COR-L47 (cell line): ENCODE data around the gene KCNA1.

Source experiments
- DNase-seq: peaks from one replicate; lab custom pipeline; 2025; lab: John Stamatoyannopoulos, UW

The KCNA1 gene

GRCh38 chr12:4911316-4911994 lies 1.8 kb downstream of the KCNA1 start:
- no peak for DNase-seq

- DNase-seq: no peak
These were observed 5.0 kb downstream of the KCNA1 start for GRCh38 chr12:4914720-4915119.

GRCh38 chr12:4915752-4916151 lies 6.0 kb downstream of the KCNA1 start:
- no peak for DNase-seq

GRCh38 chr12:4918950-4919660 lies 9.4 kb downstream of the KCNA1 start:
- DNase-seq: no peak

- no peak for DNase-seq
These were observed 22.9 kb downstream of the KCNA1 start for GRCh38 chr12:4932576-4932975.

GRCh38 chr12:4933411-4933810 lies 23.7 kb downstream of the KCNA1 start:
- no peak for DNase-seq

GRCh38 chr12:4934407-4935035 lies 24.8 kb downstream of the KCNA1 start:
- DNase-seq: no peak

GRCh38 chr12:4938900-4939299 lies 29.2 kb downstream of the KCNA1 start:
- DNase-seq: no peak

- DNase-seq: peak; percentile 79
These were observed 29.8 kb downstream of the KCNA1 start for GRCh38 chr12:4939418-4940023.

GRCh38 chr12:4943067-4943937 lies 33.6 kb downstream of the KCNA1 start:
- no peak for DNase-seq

- DNase-seq: no peak
These were observed 34.2 kb downstream of the KCNA1 start for GRCh38 chr12:4943938-4944284.

- no peak for DNase-seq
These were observed 37.5 kb downstream of the KCNA1 start for GRCh38 chr12:4947253-4947652.

GRCh38 chr12:4951083-4951482 lies 41.4 kb downstream of the KCNA1 start:
- no peak for DNase-seq

GRCh38 chr12:4951601-4952000 lies 41.9 kb downstream of the KCNA1 start:
- no peak for DNase-seq

GRCh38 chr12:4954621-4955354 lies 45.1 kb downstream of the KCNA1 start:
- DNase-seq: no peak

- no peak for DNase-seq
These were observed 46.3 kb downstream of the KCNA1 start for GRCh38 chr12:4956054-4956453.

GRCh38 chr12:4956968-4957367 lies 47.3 kb downstream of the KCNA1 start:
- no peak for DNase-seq

GRCh38 chr12:4957761-4958160 lies 48.1 kb downstream of the KCNA1 start:
- no peak for DNase-seq

GRCh38 chr12:4958697-4959375 lies 49.1 kb downstream of the KCNA1 start:
- no peak for DNase-seq

GRCh38 chr12:4959381-4959780 lies 49.7 kb downstream of the KCNA1 start:
- DNase-seq: no peak

- peak; percentile 70 for DNase-seq
These were observed 50.3 kb downstream of the KCNA1 start for GRCh38 chr12:4960030-4960429.
